HFFc6 (cell line): ENCODE measurements around the gene RPL21. TPM values are rescaled to one million over a fixed set of nuclear protein-coding genes. Genes with fewer than 3 reads are reported as not detected.

Experiments used
- DNase-seq: peaks from one replicate; pipeline ENCODE4 v3.0.0-alpha.2; 2018
- H3K27ac Mint-ChIP-seq: 2 replicates; pipeline ENCODE4 v1.8.0; 2020; ENCODE audit warnings: mild to moderate bottlenecking, mixed read lengths
- H3K27me3 Mint-ChIP-seq: 2 replicates; pipeline ENCODE4 v1.8.0; 2021; ENCODE audit warnings: mild to moderate bottlenecking, moderate library complexity, mixed read lengths; ENCODE audit not compliant: insufficient read depth
- H3K36me3 Mint-ChIP-seq: 2 replicates; pipeline ENCODE4 v1.8.0; 2021; ENCODE audit warnings: low read depth, mixed read lengths
- H3K4me1 Mint-ChIP-seq: 2 replicates; pipeline ENCODE4 v1.8.0; 2020; ENCODE audit warnings: low read depth, mixed read lengths
- H3K4me3 Mint-ChIP-seq: 2 replicates; pipeline ENCODE4 v1.8.0; 2020; ENCODE audit warnings: mild to moderate bottlenecking, moderate library complexity, mixed read lengths
- H3K9me3 Mint-ChIP-seq: 2 replicates; pipeline ENCODE4 v1.8.0; 2020; ENCODE audit warnings: mild to moderate bottlenecking, mixed read lengths
- CTCF ChIP-seq: fragments of 200-600 bp; sonication (generic); IDR thresholded peaks from 2 replicates; pipeline ENCODE4 v1.5.0; 2021; ENCODE audit warnings: antibody characterized with exemption, mild to moderate bottlenecking
- long read RNA-seq: library from polyadenylated mRNA; unstranded; transcript quantifications from one replicate; pipeline ENCODE4 v2.0.0, GENCODE V29; 2019
- total RNA-seq, 6 experiments: library from RNA; stranded (reverse); fragmentation: NEBNext Ultra II Directional; extraction: Animal tissue kit (Norgen Biotek cat#: 25700); gene quantifications; 2 replicates in 1 of 6; 3 replicates in 5 of 6; pipeline ENCODE4 v1.2.3, GENCODE V29; 2021

The RPL21 gene
- total RNA-seq = 1,000 to 10,000 TPM in 1 of 6 experiments, 100 to 1,000 TPM in 5; 752 to 1,001 (median 859) TPM
- long read RNA-seq, transcript RPL21-202 (6 exons, 815 nt) = major isoform, 36 of 67 reads
- long read RNA-seq, transcript RPL21-201 (6 exons, 616 nt) = minor isoform, 5 of 67 reads
- long read RNA-seq, partial matches to known transcripts = 19 of 67 reads
- long read RNA-seq, other reads (novel, unspliced or antisense) = 1 of 67 reads

- peak; percentile 90 for DNase-seq
- Mint-ChIP-seq H3K27me3 (no peaks in the 10 kb centered on the region), H3K4me3 (peak within 1 kb of the TSS; percentile 98), H3K27ac (peak within 1 kb of the TSS; percentile 100), H3K9me3 (no peaks in the 10 kb centered on the region), H3K36me3 (peaks cover 38% of the 10 kb centered on the region), H3K4me1 (peaks cover 38% of the 10 kb centered on the region)
- TF ChIP-seq CTCF = no peak
Observed at GRCh38 chr13:27251166-27252091, at the start of gene RPL21. Gene RPL21, plus strand, starts transcription at chr13:27251558. Its CDS starts 2,219 bp downstream, at chr13:27253777.

GRCh38 chr13:27201661-27202060 lies 49.7 kb upstream of the RPL21 start:
- Mint-ChIP-seq H3K9me3 (peaks cover 6% of the 10 kb centered on the region; the same call in 1 of the 2 replicates), H3K4me3 (no peak overlapping the region), H3K27ac (peak overlapping the region; percentile 36; the same call in 1 of the 2 replicates), H3K27me3 (peaks cover 2% of the 10 kb centered on the region; the same call in 1 of the 2 replicates), H3K36me3 (peaks cover 8% of the 10 kb centered on the region; the same call in 1 of the 2 replicates), H3K4me1 (peaks cover 34% of the 10 kb centered on the region)
- TF ChIP-seq CTCF = no peak
- DNase-seq = peak; percentile 35

GRCh38 chr13:27203186-27203585 lies 48.2 kb upstream of the RPL21 start:
- H3K4me3 Mint-ChIP-seq = no peak overlapping the region
- TF ChIP-seq CTCF = no peak
- H3K36me3 Mint-ChIP-seq = peaks cover 2% of the 10 kb centered on the region; the same call in 1 of the 2 replicates
- peaks cover 34% of the 10 kb centered on the region for H3K4me1 Mint-ChIP-seq
- H3K27ac Mint-ChIP-seq = no peak overlapping the region
- no peak for DNase-seq
- H3K27me3 Mint-ChIP-seq = peaks cover 4% of the 10 kb centered on the region
- H3K9me3 Mint-ChIP-seq = peaks cover under 1% of the 10 kb centered on the region; the same call in 1 of the 2 replicates

GRCh38 chr13:27203854-27204253 lies 47.5 kb upstream of the RPL21 start:
- peaks cover 4% of the 10 kb centered on the region for H3K27me3 Mint-ChIP-seq
- no peak overlapping the region for H3K27ac Mint-ChIP-seq
- H3K36me3 Mint-ChIP-seq = no peaks in the 10 kb centered on the region
- DNase-seq = peak; percentile 16
- peaks cover 34% of the 10 kb centered on the region for H3K4me1 Mint-ChIP-seq
- peak; percentile 66 for TF ChIP-seq CTCF
- H3K4me3 Mint-ChIP-seq = no peak overlapping the region
- no peaks in the 10 kb centered on the region for H3K9me3 Mint-ChIP-seq

- Mint-ChIP-seq H3K9me3 (no peaks in the 10 kb centered on the region), H3K27ac (no peak overlapping the region), H3K36me3 (no peaks in the 10 kb centered on the region), H3K4me1 (peaks cover 19% of the 10 kb centered on the region), H3K27me3 (peaks cover 4% of the 10 kb centered on the region), H3K4me3 (no peak overlapping the region)
- no peak for TF ChIP-seq CTCF
- no peak for DNase-seq
Observed at GRCh38 chr13:27208514-27208913, 42.8 kb upstream of the RPL21 start.
